GM23248 (cell line): Measurements from ENCODE around the gene SMIM38. TPM values are rescaled to one million over a fixed set of nuclear protein-coding genes. Genes with fewer than 3 reads are reported as not detected.

Experiments used
- DNase-seq: peaks from one replicate; pipeline ENCODE4 v3.0.0-alpha.2; 2015
- H2AFZ ChIP-seq: fragments of 200-600 bp; sonication (generic); 2 replicates; pipeline ENCODE4 v1.6.1; 2016; ENCODE audit warnings: antibody characterized with exemption
- H3F3A ChIP-seq: fragments of 200-600 bp; sonication (generic); 2 replicates; pipeline ENCODE4 v1.6.1; 2016; ENCODE audit warnings: mild to moderate bottlenecking, antibody characterized with exemption, mixed run types; ENCODE audit not compliant: insufficient read depth
- H3K27ac ChIP-seq: fragments of 200-600 bp; sonication (generic); 2 replicates; pipeline ENCODE4 v1.5.1; 2016; ENCODE audit warnings: mild to moderate bottlenecking
- H3K27me3 ChIP-seq: fragments of 200-600 bp; sonication (generic); replicated peaks from 2 replicates; pipeline ENCODE4 v1.6.1; 2016; ENCODE audit warnings: mild to moderate bottlenecking; ENCODE audit not compliant: insufficient read depth
- H3K36me3 ChIP-seq: fragments of 200-600 bp; sonication (generic); 2 replicates; pipeline ENCODE4 v1.6.1; 2016; ENCODE audit warnings: low read depth, mild to moderate bottlenecking
- H3K4me1 ChIP-seq: fragments of 200-600 bp; sonication (generic); 2 replicates; pipeline ENCODE4 v1.6.1; 2016; ENCODE audit warnings: mild to moderate bottlenecking; ENCODE audit not compliant: insufficient read depth
- H3K4me2 ChIP-seq: fragments of 200-600 bp; sonication (generic); one replicate; pipeline ENCODE4 v1.6.1; 2016; ENCODE audit warnings: mild to moderate bottlenecking; ENCODE audit not compliant: unreplicated experiment
- H3K4me3 ChIP-seq: fragments of 200-600 bp; sonication (generic); 2 replicates; pipeline ENCODE4 v1.5.1; 2016; ENCODE audit warnings: mild to moderate bottlenecking
- H3K79me2 ChIP-seq: fragments of 200-600 bp; sonication (generic); 2 replicates; pipeline ENCODE4 v1.6.1; 2016; ENCODE audit warnings: mild to moderate bottlenecking; ENCODE audit not compliant: insufficient read depth
- H3K9ac ChIP-seq: fragments of 200-600 bp; sonication (generic); 2 replicates; pipeline ENCODE4 v1.6.1; 2016; ENCODE audit warnings: mild to moderate bottlenecking
- H3K9me2 ChIP-seq: fragments of 200-600 bp; sonication (generic); 2 replicates; pipeline ENCODE4 v1.6.1; 2016; ENCODE audit warnings: mixed run types, mild to moderate bottlenecking, moderate library complexity; ENCODE audit not compliant: insufficient read depth
- H3K9me3 ChIP-seq: fragments of 200-600 bp; sonication (generic); one replicate; pipeline ENCODE4 v1.6.1; 2017; ENCODE audit warnings: low read depth
- H4K20me1 ChIP-seq: fragments of 200-600 bp; sonication (generic); 2 replicates; pipeline ENCODE4 v1.6.0; 2016; ENCODE audit not compliant: insufficient read depth
- EZH2 ChIP-seq: fragments of 200-600 bp; sonication (generic); IDR thresholded peaks from 2 replicates; pipeline ENCODE4 v1.6.1; 2018; ENCODE audit warnings: antibody characterized with exemption, mild to moderate bottlenecking; ENCODE audit not compliant: insufficient read depth, poor library complexity, severe bottlenecking
- EZH2phosphoT487 ChIP-seq: fragments of 200-600 bp; sonication (generic); IDR thresholded peaks from 2 replicates; pipeline ENCODE4 v1.6.1; 2018; ENCODE audit warnings: antibody characterized with exemption, moderate library complexity, mild to moderate bottlenecking, low read depth; ENCODE audit not compliant: insufficient read depth
- WGBS, 2 experiments: methylation state at CpG; one replicate each; pipeline ENCODE4 v1.1.6; 2015 to 2017; ENCODE audit warnings: low lambda C conversion rate in 2 of 2, low coverage in 1 of 2; ENCODE audit errors: missing lambda C conversion rate in 2 of 2; 5-methylcytosine and 5-hydroxymethylcytosine counted together
- in situ Hi-C: fragments of 300-500 bp; cut with MboI; formaldehyde crosslinking; loops from 2 replicates; pipeline ENCODE4 v1.15.0; 2020
- polyA plus RNA-seq: library from polyadenylated mRNA; unstranded; fragments of >200 nt; fragmentation: Nextera tagmentation; extraction: Ambion mirVana; gene quantifications from 2 replicates; pipeline ENCODE4 v1.2.1, GENCODE V29; 2016
- total RNA-seq: library from RNA; depleted of rRNA; stranded (reverse); fragments of >200 nt; shearing (Covaris generic); gene quantifications from 2 replicates; pipeline ENCODE4 v1.2.3, GENCODE V29; 2014

Gene SMIM38
- total and polyA plus RNA-seq, 2 experiments from 2014 or later = not detected

DNA sequence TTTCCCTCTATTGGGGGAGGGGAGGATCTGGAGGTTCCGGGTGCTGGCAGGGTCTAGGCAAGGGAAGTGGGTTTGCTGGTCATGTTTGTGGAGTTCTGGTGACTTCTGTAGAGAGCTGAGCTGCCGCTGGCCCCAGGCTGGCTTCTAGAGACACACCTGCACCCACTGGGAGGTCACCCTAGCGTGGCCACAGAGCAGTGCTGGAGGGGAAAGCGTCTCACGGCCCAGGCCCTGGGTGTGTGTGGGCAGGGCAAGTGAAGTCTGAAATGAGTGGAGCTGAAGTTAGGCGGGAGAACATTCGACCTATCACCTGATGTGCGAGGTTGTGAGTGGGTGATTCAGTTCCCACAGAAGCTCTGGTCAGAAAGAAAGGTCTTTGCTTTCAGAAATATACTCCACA, 27.9 kb downstream of the SMIM38 start:
- H3K9ac ChIP-seq = no peak overlapping the region
- no peaks in the 10 kb centered on the region for H4K20me1 ChIP-seq
- DNase-seq = no peak
- H3F3A ChIP-seq = no peaks in the 10 kb centered on the region
- H3K27ac ChIP-seq = no peak overlapping the region
- H2AFZ ChIP-seq = no peak overlapping the region
- H3K4me1 ChIP-seq = no peaks in the 10 kb centered on the region
- no peaks in the 10 kb centered on the region for H3K9me2 ChIP-seq
- in situ Hi-C loops = no loop called here
- H3K36me3 ChIP-seq = no peaks in the 10 kb centered on the region
- TF ChIP-seq EZH2phosphoT487 (no peak), EZH2 (no peak)
- H3K27me3 ChIP-seq = peaks cover 37% of the 10 kb centered on the region
- 40 to 45% methylated on average over 8 of the region's 8 CpGs for WGBS, 2 experiments
- no peaks in the 10 kb centered on the region for H3K79me2 ChIP-seq
- H3K4me3 ChIP-seq = no peak overlapping the region
- no peaks in the 10 kb centered on the region for H3K9me3 ChIP-seq
- H3K4me2 ChIP-seq = no peak overlapping the region

DNA sequence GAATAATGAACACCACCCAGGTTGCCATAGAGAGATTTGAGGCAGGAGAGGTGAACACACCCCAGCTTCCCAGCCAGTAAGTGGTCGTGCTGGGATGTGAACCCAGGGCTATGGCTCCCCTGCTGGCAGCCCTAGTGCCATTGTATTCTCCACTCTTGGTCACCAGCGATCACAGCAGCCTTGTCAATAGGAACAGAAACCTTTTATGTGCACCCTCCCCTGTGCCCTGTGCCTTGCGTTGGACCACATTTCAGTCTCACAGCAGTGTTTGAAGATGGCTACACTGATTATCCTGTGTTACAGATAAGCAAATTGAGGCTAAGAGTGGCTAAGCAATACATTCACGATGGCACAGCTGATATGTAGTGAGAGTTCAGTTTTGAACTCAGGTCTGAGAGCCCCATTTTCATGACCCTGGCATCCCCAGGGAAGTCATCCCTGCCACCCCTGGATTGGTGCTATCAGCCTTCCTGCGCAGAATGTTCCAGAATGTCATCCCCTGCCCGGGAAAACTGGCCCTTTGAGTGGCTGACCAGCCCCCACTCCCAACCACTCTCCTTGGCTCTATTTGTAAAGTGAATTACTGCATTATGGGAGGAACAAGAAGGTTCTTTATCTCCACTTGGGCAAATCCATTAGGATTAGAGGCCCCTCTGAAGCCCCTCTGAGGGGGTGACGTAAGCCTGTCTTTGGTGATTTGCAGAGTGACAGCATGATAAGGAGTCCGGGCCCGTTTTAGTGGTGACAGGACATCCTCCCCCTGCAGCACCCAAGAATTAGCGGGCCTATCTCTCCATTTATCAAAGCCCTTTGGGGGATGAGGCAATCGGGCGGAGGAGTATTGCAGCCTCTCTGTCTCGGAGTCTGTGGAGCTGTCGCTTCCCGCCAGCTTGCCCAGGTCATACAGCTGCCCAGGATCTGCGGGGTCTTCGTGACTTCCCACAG, 30.9 kb downstream of the SMIM38 start:
- Histone ChIP-seq H3K27me3 (peaks cover 33% of the 10 kb centered on the region), H3K9me3 (no peaks in the 10 kb centered on the region), H3K9me2 (no peaks in the 10 kb centered on the region), H3K9ac (no peak overlapping the region), H3K79me2 (no peaks in the 10 kb centered on the region), H3K4me2 (no peak overlapping the region), H4K20me1 (no peaks in the 10 kb centered on the region), H2AFZ (no peak overlapping the region), H3K4me3 (no peak overlapping the region), H3K36me3 (no peaks in the 10 kb centered on the region), H3F3A (no peaks in the 10 kb centered on the region), H3K4me1 (no peaks in the 10 kb centered on the region), H3K27ac (no peak overlapping the region)
- in situ Hi-C loops = no loop called here
- DNase-seq = no peak
- WGBS, 2 experiments = 66 to 70% methylated on average over 17 of the region's 17 CpGs
- TF ChIP-seq EZH2phosphoT487 (no peak), EZH2 (no peak)

DNA sequence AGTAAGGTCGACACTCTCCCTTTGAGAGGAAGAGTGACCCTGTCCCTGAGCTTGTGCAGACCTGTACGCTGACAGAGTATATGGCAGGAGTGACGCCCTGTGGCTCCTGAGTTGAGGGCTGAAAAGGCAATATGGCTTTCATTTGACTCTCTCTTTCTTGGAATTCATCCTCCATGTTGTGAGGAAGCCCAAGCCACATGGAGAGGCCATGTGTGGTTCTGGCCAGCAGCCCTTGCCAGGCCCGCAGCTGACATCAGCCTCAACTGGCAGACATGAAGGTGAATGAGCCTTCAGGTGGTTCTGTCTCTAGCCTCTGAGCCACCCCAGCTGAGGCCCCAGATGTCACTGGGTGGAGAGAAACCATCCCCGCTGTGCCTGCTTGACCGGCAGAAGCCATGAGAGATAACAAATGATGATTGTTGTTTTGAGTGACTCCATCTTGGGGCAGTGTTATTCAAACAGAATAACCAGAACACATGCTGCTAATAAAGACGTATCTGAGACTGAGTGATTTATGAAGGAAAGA, 31.9 kb downstream of the SMIM38 start:
- DNase-seq = no peak
- in situ Hi-C loops = no loop called here
- no peak overlapping the region for H3K4me2 ChIP-seq
- TF ChIP-seq EZH2 (no peak), EZH2phosphoT487 (no peak)
- H3K9ac ChIP-seq = no peak overlapping the region
- no peaks in the 10 kb centered on the region for H3F3A ChIP-seq
- 48 to 53% methylated on average over 7 of the region's 7 CpGs for WGBS, 2 experiments
- peaks cover 33% of the 10 kb centered on the region for H3K27me3 ChIP-seq
- H2AFZ ChIP-seq = no peak overlapping the region
- no peaks in the 10 kb centered on the region for H3K4me1 ChIP-seq
- no peak overlapping the region for H3K4me3 ChIP-seq
- H3K27ac ChIP-seq = no peak overlapping the region
- H4K20me1 ChIP-seq = no peaks in the 10 kb centered on the region
- no peaks in the 10 kb centered on the region for H3K9me3 ChIP-seq
- H3K9me2 ChIP-seq = no peaks in the 10 kb centered on the region
- no peaks in the 10 kb centered on the region for H3K36me3 ChIP-seq
- no peaks in the 10 kb centered on the region for H3K79me2 ChIP-seq

DNA sequence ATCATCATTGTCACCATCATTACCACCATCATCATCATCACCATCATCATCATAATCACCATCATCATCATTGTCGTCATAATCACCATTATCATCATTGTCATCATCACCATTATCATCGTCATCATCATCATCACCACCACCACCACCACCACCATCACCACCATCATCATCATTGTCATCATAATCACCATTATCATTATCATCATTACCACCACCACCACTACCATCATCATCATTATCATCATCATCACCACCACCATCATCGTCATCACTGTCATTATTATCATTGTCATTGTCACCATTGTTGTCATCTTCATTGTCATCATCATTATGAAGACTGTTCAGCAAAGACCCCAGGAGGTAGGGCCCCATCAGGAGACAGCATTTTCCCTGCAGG, 33.3 kb downstream of the SMIM38 start:
- 48 to 50% methylated on average over 3 of the region's 3 CpGs for WGBS, 2 experiments
- in situ Hi-C loops = no loop called here
- TF ChIP-seq EZH2phosphoT487 (no peak), EZH2 (no peak)

More for the DNA sequence above, 33.3 kb downstream of the SMIM38 start:
- Histone ChIP-seq H3K36me3 (no peaks in the 10 kb centered on the region), H3K27ac (no peak overlapping the region), H3F3A (no peaks in the 10 kb centered on the region), H2AFZ (no peak overlapping the region), H3K4me3 (no peak overlapping the region), H3K4me1 (no peaks in the 10 kb centered on the region), H3K9me3 (no peaks in the 10 kb centered on the region), H3K9ac (no peak overlapping the region), H3K27me3 (peaks cover 22% of the 10 kb centered on the region), H3K79me2 (no peaks in the 10 kb centered on the region), H3K9me2 (no peaks in the 10 kb centered on the region), H3K4me2 (no peak overlapping the region), H4K20me1 (no peaks in the 10 kb centered on the region)
- no peak for DNase-seq
